ENCODE measurements around the gene TMBIM1. TPM values are rescaled to one million over a fixed set of nuclear protein-coding genes. Genes with fewer than 3 reads are reported as not detected.

Gene TMBIM1
- total and polyA plus RNA-seq, 9 of the 15 experiments (the other 6 are each of a cell fraction or from before 2014, with no cell fraction given), result 14.2 to 105 (median 47.0) TPM

- DNase-seq (ENCODE audit: extremely low read depth in 1 of 4, low spot score in 3 of 4), result peak; percentile 70 to 91 (median 83)
- peak; percentile 99 for FAIRE-seq
- CTCF ChIA-PET (ENCODE audit: low intra/inter-chr PET ratio), result no interaction called here
- WGBS (ENCODE audit: insufficient coverage, low coverage, missing lambda C conversion rate), result 4% methylated on average over 13 of the region's 16 CpGs
- Histone ChIP-seq H3K36me3 (ENCODE audit: control insufficient read depth, insufficient read depth, low read length) (0 out of 3 replicates have a peak, but pooled peaks cover 2% of the 10 kb centered on the region), H3K27me3 (ENCODE audit: control insufficient read depth in 2 of 2, insufficient read depth in 2 of 2, low read length in 2 of 2) (no peaks in the 10 kb centered on the region), H3K4me1 (replicated peaks in 1 of 2; ENCODE audit: control insufficient read depth in 2 of 2, insufficient read depth in 2 of 2, low read length in 2 of 2) (peaks cover 29 to 36% of the 10 kb centered on the region in 2 experiments), H3K9me1 (ENCODE audit: control insufficient read depth, insufficient read depth, low read length) (no peaks in the 10 kb centered on the region), H3K9me3 (replicated peaks; ENCODE audit: control insufficient read depth, insufficient read depth, low read depth, low read length) (no peaks in the 10 kb centered on the region), H3K9ac (ENCODE audit: insufficient read depth in 1 of 2, low read depth in 2 of 2, low read length in 2 of 2) (peak overlapping the region; percentile 85 to 95), H3K27ac (ENCODE audit: extremely low read depth, low read depth, low read length) (peak overlapping the region; percentile 98), H4K20me1 (replicated peaks; ENCODE audit: control insufficient read depth, insufficient read depth, low read length) (no peaks in the 10 kb centered on the region), H3K4me3 (peak overlapping the region; percentile 27), H3K4me2 (ENCODE audit: insufficient read depth, low read length) (peak overlapping the region; percentile 90), H2AFZ (ENCODE audit: low read depth, low read length) (peak overlapping the region; percentile 83), H3K79me2 (ENCODE audit: control insufficient read depth, insufficient read depth, low read length) (peaks cover 29% of the 10 kb centered on the region)
- intact Hi-C loops (cut with micrococcal nuclease), result no loop called here
- in situ Hi-C loops (cut with MboI), result no loop called here
- TSS peak; percentile 76 for BruUV-seq (replicated peaks)
- ATAC-seq, result peak; percentile 93
- POLR2A ChIA-PET, result interaction anchor here (0.6 to 2.2 kb wide), 10 partner anchors 9 to 54 kb away, joined by 3 to 7 read pairs (median 4); no protein-coding TSS in a partner anchor
- no peak for TF ChIP-seq THRAP3 (IDR thresholded peaks at IDR 0.05; ENCODE audit: borderline replicate concordance)
- peak; percentile 80 for TF ChIP-seq ETV1 (tag; conservative IDR thresholded peaks at IDR 0.05; ENCODE audit: low read depth)
- TF ChIP-seq KAT2B (IDR thresholded peaks at IDR 0.05; ENCODE audit: low read depth, low read length), result no peak
- TF ChIP-seq JUN (IDR thresholded peaks at IDR 0.05; ENCODE audit: borderline replicate concordance, low read depth, low read length), result no peak
- TF ChIP-seq JUN (CRISPR knock-in tag; IDR thresholded peaks at IDR 0.05; ENCODE audit: borderline replicate concordance), result no peak
- TF ChIP-seq LCOR (CRISPR knock-in tag; IDR thresholded peaks at IDR 0.05), result peak; percentile 61; the same call in 1 of the 2 replicates
- TF ChIP-seq KLF1 (tag; IDR thresholded peaks at IDR 0.05), result no peak
- no peak for TF ChIP-seq ZNF23 (CRISPR knock-in tag; IDR thresholded peaks at IDR 0.05)
- TF ChIP-seq TCF7 (IDR thresholded peaks at IDR 0.05; ENCODE audit: borderline replicate concordance), result no peak
- TF ChIP-seq ZNF518B (CRISPR knock-in tag; IDR thresholded peaks at IDR 0.05), result no peak
- TF ChIP-seq PHF21A (IDR thresholded peaks at IDR 0.05; ENCODE audit: borderline replicate concordance, low read depth), result no peak
- TF ChIP-seq SREBF2 (CRISPR knock-in tag; IDR thresholded peaks at IDR 0.05), result no peak
- no peak for TF ChIP-seq ZNF398 (CRISPR knock-in tag; IDR thresholded peaks at IDR 0.05)
- no peak for TF ChIP-seq KHSRP (IDR thresholded peaks at IDR 0.05)
- TF ChIP-seq ZNF696 (CRISPR knock-in tag; conservative IDR thresholded peaks at IDR 0.05), result no peak
- no peak for TF ChIP-seq ZNF134 (CRISPR knock-in tag; conservative IDR thresholded peaks at IDR 0.05)
- no peak for TF ChIP-seq SRSF9 (IDR thresholded peaks at IDR 0.05; ENCODE audit: borderline replicate concordance, low read depth, low read length)
- TF ChIP-seq GTF2E2 (tag; IDR thresholded peaks at IDR 0.05), result no peak
Observed at GRCh38 chr2:218332920-218333645, 40.8 kb upstream of the TMBIM1 start.
